DOHH2 (cell line): ENCODE measurements around the gene SBNO2.

Experiments
- EZH2phosphoT487 ChIP-seq: fragments of 200-600 bp; sonication (generic); IDR thresholded peaks from 2 replicates; pipeline ENCODE4 v1.6.1; 2017; ENCODE audit warnings: borderline replicate concordance, mild to moderate bottlenecking, antibody characterized with exemption, low read length, moderate library complexity, mixed read lengths
- TF ChIP-seq, protein P1 (sequence below): fragments of 200-600 bp; sonication (generic); IDR thresholded peaks from one replicate; pipeline ENCODE4 v1.5.1; 2014; ENCODE audit warnings: antibody characterized with exemption, mild to moderate bottlenecking, low read depth, low read length; ENCODE audit not compliant: poor library complexity, severe bottlenecking

DNA sequence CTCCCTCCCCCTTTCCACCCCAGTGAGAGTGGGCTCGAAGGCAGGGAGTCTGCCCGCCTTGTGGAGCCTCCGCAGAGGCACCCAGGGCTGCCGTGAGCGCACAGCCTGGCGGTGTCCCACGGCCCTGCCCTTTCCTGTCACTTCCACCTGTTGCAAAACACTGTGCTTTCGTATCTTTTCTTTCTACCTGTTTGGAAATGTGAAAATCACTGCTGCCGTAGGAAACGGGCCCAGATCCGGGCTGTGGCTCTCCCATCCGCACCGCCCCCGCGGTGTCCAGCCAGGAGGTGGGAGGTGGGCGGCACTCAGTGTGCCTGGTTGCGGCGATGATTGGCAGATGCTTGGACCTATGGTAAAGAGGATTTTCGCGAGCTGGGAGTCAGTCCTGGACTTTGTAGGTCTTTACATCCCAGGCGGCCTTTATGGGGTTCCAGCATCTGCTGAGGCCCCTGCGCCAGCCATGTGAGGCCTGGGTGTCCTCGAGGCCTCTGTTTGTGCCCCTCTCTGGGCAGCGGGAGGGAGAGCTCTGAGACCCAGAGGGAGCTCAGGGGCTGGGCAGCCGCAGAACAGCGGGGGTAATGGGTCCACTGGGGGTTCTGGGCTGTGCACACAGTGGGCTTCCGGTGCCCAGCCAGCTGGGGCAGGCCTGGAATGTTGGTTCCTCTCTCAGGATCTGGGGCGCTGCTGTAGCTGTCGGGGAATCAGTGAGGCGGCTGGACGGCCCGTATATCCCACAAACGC lies 37.6 kb upstream of the SBNO2 start:
- TF ChIP-seq, protein P1, sequence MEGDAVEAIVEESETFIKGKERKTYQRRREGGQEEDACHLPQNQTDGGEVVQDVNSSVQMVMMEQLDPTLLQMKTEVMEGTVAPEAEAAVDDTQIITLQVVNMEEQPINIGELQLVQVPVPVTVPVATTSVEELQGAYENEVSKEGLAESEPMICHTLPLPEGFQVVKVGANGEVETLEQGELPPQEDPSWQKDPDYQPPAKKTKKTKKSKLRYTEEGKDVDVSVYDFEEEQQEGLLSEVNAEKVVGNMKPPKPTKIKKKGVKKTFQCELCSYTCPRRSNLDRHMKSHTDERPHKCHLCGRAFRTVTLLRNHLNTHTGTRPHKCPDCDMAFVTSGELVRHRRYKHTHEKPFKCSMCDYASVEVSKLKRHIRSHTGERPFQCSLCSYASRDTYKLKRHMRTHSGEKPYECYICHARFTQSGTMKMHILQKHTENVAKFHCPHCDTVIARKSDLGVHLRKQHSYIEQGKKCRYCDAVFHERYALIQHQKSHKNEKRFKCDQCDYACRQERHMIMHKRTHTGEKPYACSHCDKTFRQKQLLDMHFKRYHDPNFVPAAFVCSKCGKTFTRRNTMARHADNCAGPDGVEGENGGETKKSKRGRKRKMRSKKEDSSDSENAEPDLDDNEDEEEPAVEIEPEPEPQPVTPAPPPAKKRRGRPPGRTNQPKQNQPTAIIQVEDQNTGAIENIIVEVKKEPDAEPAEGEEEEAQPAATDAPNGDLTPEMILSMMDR, result no peak
- no peak for TF ChIP-seq EZH2phosphoT487
